IMR-90 (cell line): Measurements from ENCODE around the gene CIRBP. TPM values are rescaled to one million over a fixed set of nuclear protein-coding genes. Genes with fewer than 3 reads are reported as not detected.

Experiments
- ATAC-seq: fragments of 200-7000 bp; cut with Tn5 transposase; 2 replicates; pipeline ENCODE4 v1.9.1; 2020; ENCODE audit warnings: low read depth, mild to moderate bottlenecking, moderate library complexity
- BruUV-seq: library from RNA; stranded (reverse); fragments of 400-500 nt; replicated peaks from 2 replicates; lab custom pipeline; 2021; lab: Mats Ljungman, UMichigan
- CTCF ChIA-PET: fragments of 300-600 bp; formaldehyde crosslinking; extraction: SDS; loops from one replicate; lab custom pipeline; 2021; ENCODE audit warnings: antibody characterized with exemption; lab: Yijun Ruan, JAX
- POLR2A ChIA-PET: fragments of 300-600 bp; sonication (Branson Sonifier 250); formaldehyde crosslinking; loops from one replicate; lab custom pipeline; 2022; ENCODE audit warnings: antibody characterized with exemption; ENCODE audit not compliant: unreplicated experiment; lab: Charles Lee
- DNase-seq: peaks from one replicate; pipeline ENCODE4 v3.0.0; 2013
- H2AFZ ChIP-seq: replicated peaks from 2 replicates; pipeline ENCODE3; 2013; ENCODE audit warnings: low read length, mild to moderate bottlenecking; ENCODE audit not compliant: poor library complexity
- H2AK5ac ChIP-seq: 2 replicates; pipeline ENCODE4 v1.6.1; 2013; ENCODE audit warnings: low read depth, low read length, inconsistent platforms
- H2AK9ac ChIP-seq: replicated peaks from 2 replicates; pipeline ENCODE3; 2013; ENCODE audit warnings: mild to moderate bottlenecking, low read depth, low read length, moderate library complexity; ENCODE audit not compliant: poor library complexity
- H2BK120ac ChIP-seq: 2 replicates; pipeline ENCODE4 v1.6.1; 2013; ENCODE audit warnings: low read depth, low read length, inconsistent platforms
- H2BK15ac ChIP-seq: 3 replicates; pipeline ENCODE4 v1.6.1; 2013; ENCODE audit warnings: low read depth, low read length, inconsistent platforms
- H2BK20ac ChIP-seq: 2 replicates; pipeline ENCODE4 v1.6.1; 2013; ENCODE audit warnings: low read depth, mild to moderate bottlenecking, inconsistent platforms, low read length, moderate library complexity
- H2BK5ac ChIP-seq: 2 replicates; pipeline ENCODE4 v1.6.1; 2013; ENCODE audit warnings: mild to moderate bottlenecking, low read depth, low read length, inconsistent platforms; ENCODE audit not compliant: poor library complexity, severe bottlenecking
- H3K14ac ChIP-seq: replicated peaks from 2 replicates; pipeline ENCODE4 v1.6.1; 2013; ENCODE audit warnings: low read depth, low read length, inconsistent platforms
- H3K18ac ChIP-seq: 2 replicates; pipeline ENCODE4 v1.6.1; 2013; ENCODE audit warnings: low read depth, low read length, control low read depth
- H3K23ac ChIP-seq: 2 replicates; pipeline ENCODE4 v1.6.1; 2013; ENCODE audit warnings: low read depth, low read length, inconsistent platforms
- H3K27ac ChIP-seq: 2 replicates; pipeline ENCODE4 v1.5.1; 2013; ENCODE audit warnings: mild to moderate bottlenecking, control low read depth, low read length; ENCODE audit not compliant: insufficient read depth
- H3K27me3 ChIP-seq: 2 replicates; pipeline ENCODE4 v1.6.1; 2013; ENCODE audit warnings: low read length; ENCODE audit not compliant: control insufficient read depth, insufficient read depth
- H3K36me3 ChIP-seq: 2 replicates; pipeline ENCODE4 v1.6.1; 2013; ENCODE audit warnings: low read length, mixed read lengths; ENCODE audit not compliant: control insufficient read depth, insufficient read depth
- H3K4ac ChIP-seq: 2 replicates; pipeline ENCODE4 v1.6.1; 2013; ENCODE audit warnings: low read depth, low read length, inconsistent platforms
- H3K4me1 ChIP-seq: 2 replicates; pipeline ENCODE4 v1.6.1; 2013; ENCODE audit warnings: low read length, mixed read lengths; ENCODE audit not compliant: control insufficient read depth, insufficient read depth
- H3K4me2 ChIP-seq: 2 replicates; pipeline ENCODE4 v1.6.1; 2013; ENCODE audit warnings: low read depth, mild to moderate bottlenecking, control low read depth, low read length, moderate library complexity
- H3K4me3 ChIP-seq: 2 replicates; pipeline ENCODE4 v1.5.1; 2013; ENCODE audit warnings: low read depth, mild to moderate bottlenecking, control low read depth, low read length, moderate library complexity; ENCODE audit not compliant: insufficient read depth
- H3K56ac ChIP-seq: 2 replicates; pipeline ENCODE4 v1.6.1; 2013; ENCODE audit warnings: low read length, inconsistent platforms; ENCODE audit not compliant: insufficient read depth; ENCODE audit errors: extremely low read depth
- H3K79me1 ChIP-seq, 2 experiments: 2 replicates each; pipeline ENCODE4 v1.6.1; 2013; ENCODE audit warnings: low read length in 2 of 2, inconsistent platforms in 1 of 2, low read depth in 1 of 2
- H3K9ac ChIP-seq: 2 replicates; pipeline ENCODE4 v1.6.1; 2013; ENCODE audit warnings: low read depth, low read length, control low read depth
- H3K9me1 ChIP-seq: 2 replicates; pipeline ENCODE4 v1.6.1; 2013; ENCODE audit warnings: low read length, inconsistent platforms; ENCODE audit not compliant: insufficient read depth
- H3K9me3 ChIP-seq: 2 replicates; pipeline ENCODE4 v1.6.1; 2013; ENCODE audit warnings: low read length; ENCODE audit not compliant: control insufficient read depth, insufficient read depth
- H4K20me1 ChIP-seq: 2 replicates; pipeline ENCODE4 v1.6.1; 2013; ENCODE audit warnings: low read length, inconsistent platforms; ENCODE audit not compliant: insufficient read depth
- H4K5ac ChIP-seq: 2 replicates; pipeline ENCODE4 v1.6.1; 2013; ENCODE audit warnings: mild to moderate bottlenecking, low read depth, low read length, control low read depth
- H4K8ac ChIP-seq, 2 experiments: 2 replicates each; pipeline ENCODE4 v1.6.1; 2013; ENCODE audit warnings: low read depth in 2 of 2, low read length in 2 of 2, control low read depth in 1 of 2, inconsistent platforms in 1 of 2
- H4K91ac ChIP-seq: 2 replicates; pipeline ENCODE4 v1.6.1; 2013; ENCODE audit warnings: low read depth, low read length, inconsistent platforms; ENCODE audit not compliant: insufficient read depth
- CEBPB ChIP-seq: IDR thresholded peaks from 2 replicates; pipeline ENCODE4 v1.6.1; 2012; ENCODE audit warnings: low read depth, low read length, improper control_type of control experiment
- CHD1 ChIP-seq: IDR thresholded peaks from 2 replicates; pipeline ENCODE4 v1.6.1; 2012; ENCODE audit warnings: low read depth, low read length, improper control_type of control experiment
- ELK1 ChIP-seq: fragments of 150-350 bp; IDR thresholded peaks from 2 replicates; pipeline ENCODE4 v1.6.1; 2016; ENCODE audit warnings: low read depth, mild to moderate bottlenecking, low read length, moderate library complexity, borderline replicate concordance
- FOS ChIP-seq: fragments of 150-350 bp; IDR thresholded peaks from 2 replicates; pipeline ENCODE4 v1.6.1; 2016; ENCODE audit warnings: low read depth, low read length
- MAZ ChIP-seq: IDR thresholded peaks from 2 replicates; pipeline ENCODE4 v1.6.1; 2012; ENCODE audit warnings: low read depth, mild to moderate bottlenecking, low read length, improper control_type of control experiment, moderate library complexity, borderline replicate concordance
- MXI1 ChIP-seq: IDR thresholded peaks from 2 replicates; pipeline ENCODE4 v1.6.1; 2012; ENCODE audit warnings: low read depth, mild to moderate bottlenecking, low read length, moderate library complexity, borderline replicate concordance
- NFE2L2 ChIP-seq: fragments of 150-350 bp; IDR thresholded peaks from 2 replicates; pipeline ENCODE4 v1.6.1; 2016; ENCODE audit warnings: low read depth, mild to moderate bottlenecking, low read length
- POLR2A ChIP-seq: IDR thresholded peaks from 2 replicates; pipeline ENCODE4 v1.6.1; 2012; ENCODE audit warnings: mild to moderate bottlenecking, low read depth, low read length
- RAD21 ChIP-seq: IDR thresholded peaks from 2 replicates; pipeline ENCODE4 v1.6.1; 2012; ENCODE audit warnings: low read length, improper control_type of control experiment
- RCOR1 ChIP-seq: IDR thresholded peaks from 2 replicates; pipeline ENCODE4 v1.6.1; 2012; ENCODE audit warnings: mild to moderate bottlenecking, low read length, improper control_type of control experiment; ENCODE audit not compliant: insufficient replicate concordance
- RFX5 ChIP-seq: IDR thresholded peaks from 2 replicates; pipeline ENCODE4 v1.8.0; 2012; ENCODE audit warnings: low read depth, mild to moderate bottlenecking, low read length, moderate library complexity
- SMC3 ChIP-seq: fragments of 150-350 bp; IDR thresholded peaks from 2 replicates; pipeline ENCODE4 v1.6.1; 2016; ENCODE audit warnings: low read depth, mild to moderate bottlenecking, antibody characterized with exemption, low read length, moderate library complexity
- USF2 ChIP-seq: fragments of 150-350 bp; IDR thresholded peaks from 2 replicates; pipeline ENCODE4 v1.6.1; 2017; ENCODE audit warnings: mild to moderate bottlenecking, antibody characterized with exemption, low read length, low read depth
- WGBS, 2 experiments: methylation state at CpG; one replicate each; pipeline versions ENCODE4 v1.1.5 to v1.1.7; 2013; ENCODE audit warnings: missing lambda C conversion rate in 2 of 2; ENCODE audit not compliant: insufficient read length in 1 of 2; ENCODE audit errors: extremely low coverage in 2 of 2; 5-methylcytosine and 5-hydroxymethylcytosine counted together
- dilution Hi-C: fragments of 300-500 bp; cut with HindIII; formaldehyde crosslinking; loops from one replicate; pipeline ENCODE4 v1.14.3; 2018; ENCODE audit warnings: low sequenced_read_pairs; ENCODE audit not compliant: unreplicated experiment
- in situ Hi-C: fragments of 300-500 bp; cut with MboI; formaldehyde crosslinking; loops from 3 replicates; pipeline ENCODE4 v1.14.3; 2019; ENCODE audit warnings: low sequenced_read_pairs, inconsistent platforms, mixed read lengths
- intact Hi-C: fragments of 100-400 bp; cut with micrococcal nuclease; formaldehyde crosslinking; loops from 2 replicates; pipeline ENCODE4 v1.10.0; 2022
- polyA plus RNA-seq, 3 experiments: library from polyadenylated mRNA; depleted of rRNA; stranded (reverse); fragments of >200 nt; gene quantifications; 2 replicates each; pipeline ENCODE4 v1.2.3, GENCODE V29; 2012; ENCODE audit warnings: low replicate concordance in 1 of 3
- total RNA-seq: library from RNA; depleted of rRNA; stranded (reverse); fragments of >200 nt; gene quantifications from 2 replicates; pipeline ENCODE4 v1.2.3, GENCODE V29; 2012

The CIRBP gene
- total and polyA plus RNA-seq, 2 of the 4 experiments (the other 2 are of a cell fraction), result 299 to 542 TPM

GRCh38 chr19:1261798-1262622 lies 7.1 kb upstream of the CIRBP start:
- peak overlapping the region; percentile 97 for H2AK5ac ChIP-seq
- H3K23ac ChIP-seq, result peak overlapping the region; percentile 98
- H3K36me3 ChIP-seq, result peaks cover 18% of the 10 kb centered on the region; the same call in 1 of the 2 replicates
- peak overlapping the region; percentile 82 for H3K14ac ChIP-seq
- no peaks in the 10 kb centered on the region for H3K9me3 ChIP-seq
- dilution Hi-C loops, result no loop called here
- peaks cover 44% of the 10 kb centered on the region for H3K4me1 ChIP-seq
- peak overlapping the region; percentile 70; the same call in 2 of the 3 replicates for H2BK15ac ChIP-seq
- peak overlapping the region; percentile 85; the same call in 1 of the 2 replicates for H3K56ac ChIP-seq
- H3K4me3 ChIP-seq, result peak overlapping the region; percentile 51
- H3K4ac ChIP-seq, result peak overlapping the region; percentile 97
- DNase-seq, result peak; percentile 43
- intact Hi-C loops, result no loop called here
- peak overlapping the region; percentile 73 for H4K5ac ChIP-seq
- peaks cover 11% of the 10 kb centered on the region for H3K9me1 ChIP-seq
- peak overlapping the region; percentile 99 for H2AK9ac ChIP-seq
- WGBS, 2 experiments, result 31% methylated on average over 11 of the region's 28 CpGs; no CpG with 5 or more reads in 1 of the 2 experiments
- ChIA-PET CTCF (no interaction called here), POLR2A (no interaction called here)
- H4K91ac ChIP-seq, result peak overlapping the region; percentile 96
- no peaks in the 10 kb centered on the region for H3K27me3 ChIP-seq
- peak overlapping the region; percentile 88 for H3K4me2 ChIP-seq
- peak overlapping the region; percentile 93 for H3K27ac ChIP-seq
- H2BK120ac ChIP-seq, result peak overlapping the region; percentile 93
- peaks cover 38% of the 10 kb centered on the region for H4K20me1 ChIP-seq
- peak overlapping the region; percentile 93 for H2BK20ac ChIP-seq
- no peak for TF ChIP-seq ELK1
- TF ChIP-seq RCOR1, result no peak
- TF ChIP-seq FOS, result no peak
- TF ChIP-seq CEBPB, result no peak
- TF ChIP-seq CHD1, result no peak
- no peak for TF ChIP-seq MAZ
- TF ChIP-seq NFE2L2, result no peak
- no peak for TF ChIP-seq RAD21
- TF ChIP-seq USF2, result no peak
- no peak for TF ChIP-seq SMC3
- no peak for TF ChIP-seq MXI1
- TF ChIP-seq RFX5, result no peak
- TF ChIP-seq POLR2A, result no peak
- in situ Hi-C loops, result no loop called here
- H3K9ac ChIP-seq, result peak overlapping the region; percentile 80
- no peak for ATAC-seq
- no TSS peak for BruUV-seq
- peak overlapping the region; percentile 85 for H2AFZ ChIP-seq
- H3K79me1 ChIP-seq, result peaks cover under 1 to 58% of the 10 kb centered on the region in 2 experiments; a peak in 2 of 4 replicates
- peak overlapping the region; percentile 76 to 91 for H4K8ac ChIP-seq
- peak overlapping the region; percentile 92 for H2BK5ac ChIP-seq
- peak overlapping the region; percentile 49 for H3K18ac ChIP-seq
